Spleen (tissue), 11 donors: ENCODE results near the gene MEMO1. TPM values are rescaled to one million over a fixed set of nuclear protein-coding genes. Genes with fewer than 3 reads are reported as not detected.
"Not testable (repeated sequence)": the region's sequence is repeated elsewhere in the genome, so short reads cannot be mapped to it uniquely, and the experiment has no call there.

Source experiments
- DNase-seq: peaks from one replicate; pipeline ENCODE4 v3.0.0-alpha.2; 2020
- H3K27ac ChIP-seq, 8 donors: fragments of 200-600 bp; sonication (generic) in 7 of 8; 1 replicate in 4 of 8; 2 replicates in 4 of 8; pipeline versions ENCODE4 v1.5.0 to v1.8.0; 2016 to 2021; ENCODE audit warnings: inconsistent platforms in 4 of 8, mild to moderate bottlenecking in 4 of 8, moderate library complexity in 1 of 8
- H3K27me3 ChIP-seq, 7 donors: fragments of 200-600 bp; sonication (generic) in 6 of 7; replicated peaks in 1 of 7; 1 replicate in 4 of 7; 2 replicates in 3 of 7; pipeline versions ENCODE4 v1.5.0 to v1.8.0; 2016 to 2021; ENCODE audit warnings: inconsistent platforms in 3 of 7, mild to moderate bottlenecking in 1 of 7
- H3K36me3 ChIP-seq, 6 donors: fragments of 200-600 bp; sonication (generic) in 5 of 6; 1 replicate in 4 of 6; 2 replicates in 2 of 6; pipeline versions ENCODE4 v1.5.0 to v1.8.0; 2016 to 2021; ENCODE audit warnings: inconsistent platforms in 2 of 6
- H3K4me1 ChIP-seq, 6 donors: fragments of 200-600 bp; sonication (generic) in 5 of 6; 1 replicate in 3 of 6; 2 replicates in 3 of 6; pipeline versions ENCODE4 v1.5.0 to v1.8.0; 2016 to 2021; ENCODE audit warnings: inconsistent platforms in 3 of 6
- H3K4me3 ChIP-seq, 8 donors: fragments of 200-600 bp; sonication (generic) in 7 of 8; 1 replicate in 4 of 8; 2 replicates in 4 of 8; pipeline versions ENCODE4 v1.5.0 to v1.8.0; 2016 to 2021; ENCODE audit warnings: inconsistent platforms in 4 of 8, mild to moderate bottlenecking in 4 of 8, moderate library complexity in 2 of 8
- H3K9me3 ChIP-seq, 8 donors: fragments of 200-600 bp; sonication (generic) in 7 of 8; 1 replicate in 4 of 8; 2 replicates in 4 of 8; pipeline versions ENCODE4 v1.5.0 to v1.8.0; 2016 to 2021; ENCODE audit warnings: inconsistent platforms in 4 of 8
- CTCF ChIP-seq, 11 experiments: fragments of 200-600 bp in 7 of 11; fragments of 450-650 bp in 4 of 11; sonication (generic) in 4 of 11; IDR thresholded peaks in 8 of 11; conservative IDR thresholded peaks in 3 of 11; 1 replicate in 7 of 11; 2 replicates in 4 of 11; pipeline versions ENCODE4 v1.4.0 to v1.8.0; 2016 to 2021; ENCODE audit warnings: antibody characterized with exemption in 11 of 11, inconsistent platforms in 4 of 11, mild to moderate bottlenecking in 1 of 11
- POLR2A ChIP-seq, 3 donors: fragments of 450-650 bp; IDR thresholded peaks; one replicate each; pipeline ENCODE4 v1.5.1; 2017; ENCODE audit warnings: antibody characterized with exemption in 3 of 3, mild to moderate bottlenecking in 1 of 3
- POLR2AphosphoS5 ChIP-seq, 3 donors: sonication (generic); formaldehyde crosslinking; IDR thresholded peaks; one replicate each; pipeline ENCODE4 v1.5.1; 2017; ENCODE audit warnings: antibody characterized with exemption in 3 of 3
- WGBS, 5 donors: extraction: QIAGEN DNeasy Blood & Tissue Kit in 3 of 5; methylation state at CpG; one replicate each; pipeline versions ENCODE4 v1.1.5 to v1.1.7; 2013 to 2018; 5-methylcytosine and 5-hydroxymethylcytosine counted together
- intact Hi-C: fragments of 100-400 bp; cut with DNase I; formaldehyde crosslinking; loops from one replicate; pipeline ENCODE4 v1.15.0; 2023; ENCODE audit warnings: low total_unique reads
- polyA plus RNA-seq, 3 donors: library from polyadenylated mRNA; stranded (reverse); fragments of 200-250 nt; gene quantifications; one replicate each; pipeline ENCODE4 v1.2.1, GENCODE V29; 2013
- total RNA-seq, 7 donors: library from RNA; depleted of rRNA in 3 of 7; stranded (reverse); fragments of >200 nt in 3 of 7; fragmentation: NEBNext Ultra II Directional in 4 of 7; extraction: Animal tissue kit (Norgen Biotek cat#: 25700) in 4 of 7; gene quantifications; one replicate each; pipeline versions ENCODE4 v1.1.0 to v1.2.1, GENCODE V29; 2016 to 2021
- donor health status: healthy with polysubstance abuse.
- donor health status: DM: no; HTN: no; CAD: no; lungs with moderate emphysema.
- donor health status: DM: no; HTN: no; CAD: no.
- donor health status: Bipolar disorder and iron deficiency.
- donor health status: healthy.
- donor health status: DM: no; HTN: no; CAD: no.
- donor health status: DM: yes; HTN: yes; CAD: no.

The MEMO1 gene
- total and polyA plus RNA-seq, 10 donors, result 26.9 to 55.7 (median 40.6) TPM

GRCh38 chr2:31903109-31903780 is 107.6 kb downstream of the MEMO1 start:
- Histone ChIP-seq H3K36me3 (peaks cover 0 to 76% (median 27%) of the 10 kb centered on the region in 6 donors), H3K27me3 (no peaks in the 10 kb centered on the region), H3K4me1 (peaks cover 0 to 14% (median 0%) of the 10 kb centered on the region in 6 donors), H3K9me3 (peaks cover 0 to 23% (median 17%) of the 10 kb centered on the region in 8 donors), H3K4me3 (no peak overlapping the region), H3K27ac (no peak overlapping the region)
- WGBS, 5 donors, result 50 to 67% (median 60%) methylated on average over 4 of the region's 4 CpGs
- no peak for TF ChIP-seq POLR2AphosphoS5 (IDR thresholded peaks at IDR 0.05)
- no peak for TF ChIP-seq CTCF (IDR thresholded peaks at IDR 0.05 in 8 of 11, conservative IDR thresholded peaks at IDR 0.05 in 3 of 11)
- no peak for TF ChIP-seq POLR2A (IDR thresholded peaks at IDR 0.05)
- intact Hi-C loops, result no loop called here
- no peak for DNase-seq

- Histone ChIP-seq H3K9me3 (peaks cover 0 to 37% (median 31%) of the 10 kb centered on the region in 8 donors), H3K4me1 (peaks cover 0 to 11% (median 0%) of the 10 kb centered on the region in 6 donors), H3K27me3 (no peaks in the 10 kb centered on the region), H3K4me3 (no peak overlapping the region), H3K27ac (no peak overlapping the region), H3K36me3 (peaks cover 0 to 83% (median 28%) of the 10 kb centered on the region in 6 donors)
- DNase-seq, result no peak
- 96 to 99% (median 98%) methylated on average over 2 of the region's 2 CpGs for WGBS, 5 donors
- intact Hi-C loops, result no loop called here
- TF ChIP-seq POLR2AphosphoS5 (IDR thresholded peaks at IDR 0.05), result no peak
- TF ChIP-seq POLR2A (IDR thresholded peaks at IDR 0.05), result no peak
- TF ChIP-seq CTCF (IDR thresholded peaks at IDR 0.05 in 8 of 11, conservative IDR thresholded peaks at IDR 0.05 in 3 of 11), result no peak
Observed at GRCh38 chr2:31901900-31902299, 108.9 kb downstream of the MEMO1 start.

- DNase-seq, H3K27ac ChIP-seq, H3K4me3 ChIP-seq, intact Hi-C loops, H3K27me3 ChIP-seq: not testable (repeated sequence)
- Histone ChIP-seq H3K4me1 (peaks cover 0 to 11% (median 0%) of the 10 kb centered on the region in 6 donors), H3K36me3 (peaks cover 0 to 69% (median 28%) of the 10 kb centered on the region in 6 donors), H3K9me3 (peaks cover 0 to 39% (median 35%) of the 10 kb centered on the region in 8 donors)
- WGBS, 5 donors, result 95 to 100% (median 99%) methylated on average over 2 of the region's 2 CpGs
Observed at GRCh38 chr2:31900156-31900555, 110.7 kb downstream of the MEMO1 start.

GRCh38 chr2:31898346-31898745 is 112.5 kb downstream of the MEMO1 start:
- H3K27me3 ChIP-seq, H3K27ac ChIP-seq, H3K4me3 ChIP-seq, DNase-seq, intact Hi-C loops: not testable (repeated sequence)
- H3K4me1 ChIP-seq, result peaks cover 0 to 14% (median 2%) of the 10 kb centered on the region in 6 donors
- 86 to 99% (median 92%) methylated on average over 3 of the region's 3 CpGs for WGBS, 5 donors
- H3K9me3 ChIP-seq, result peaks cover 0 to 39% (median 35%) of the 10 kb centered on the region in 8 donors
- peaks cover 0 to 59% (median 28%) of the 10 kb centered on the region in 6 donors for H3K36me3 ChIP-seq

GRCh38 chr2:31897340-31897739 is 113.5 kb downstream of the MEMO1 start:
- Histone ChIP-seq H3K4me1 (peaks cover 0 to 19% (median 4%) of the 10 kb centered on the region in 6 donors), H3K9me3 (peaks cover 0 to 39% (median 35%) of the 10 kb centered on the region in 8 donors), H3K36me3 (peaks cover 0 to 54% (median 26%) of the 10 kb centered on the region in 6 donors)
- 95 to 98% (median 96%) methylated on average over 4 of the region's 4 CpGs for WGBS, 5 donors
- DNase-seq, intact Hi-C loops, H3K4me3 ChIP-seq, H3K27ac ChIP-seq, H3K27me3 ChIP-seq: not testable (repeated sequence)
